ENCODE measurements around the gene GAL3ST3.
"Not testable (repeated sequence)": the region's sequence is repeated elsewhere in the genome, so short reads cannot be mapped to it uniquely, and the experiment has no call there.

The GAL3ST3 gene, protein sequence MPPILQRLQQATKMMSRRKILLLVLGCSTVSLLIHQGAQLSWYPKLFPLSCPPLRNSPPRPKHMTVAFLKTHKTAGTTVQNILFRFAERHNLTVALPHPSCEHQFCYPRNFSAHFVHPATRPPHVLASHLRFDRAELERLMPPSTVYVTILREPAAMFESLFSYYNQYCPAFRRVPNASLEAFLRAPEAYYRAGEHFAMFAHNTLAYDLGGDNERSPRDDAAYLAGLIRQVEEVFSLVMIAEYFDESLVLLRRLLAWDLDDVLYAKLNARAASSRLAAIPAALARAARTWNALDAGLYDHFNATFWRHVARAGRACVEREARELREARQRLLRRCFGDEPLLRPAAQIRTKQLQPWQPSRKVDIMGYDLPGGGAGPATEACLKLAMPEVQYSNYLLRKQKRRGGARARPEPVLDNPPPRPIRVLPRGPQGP

DNA sequence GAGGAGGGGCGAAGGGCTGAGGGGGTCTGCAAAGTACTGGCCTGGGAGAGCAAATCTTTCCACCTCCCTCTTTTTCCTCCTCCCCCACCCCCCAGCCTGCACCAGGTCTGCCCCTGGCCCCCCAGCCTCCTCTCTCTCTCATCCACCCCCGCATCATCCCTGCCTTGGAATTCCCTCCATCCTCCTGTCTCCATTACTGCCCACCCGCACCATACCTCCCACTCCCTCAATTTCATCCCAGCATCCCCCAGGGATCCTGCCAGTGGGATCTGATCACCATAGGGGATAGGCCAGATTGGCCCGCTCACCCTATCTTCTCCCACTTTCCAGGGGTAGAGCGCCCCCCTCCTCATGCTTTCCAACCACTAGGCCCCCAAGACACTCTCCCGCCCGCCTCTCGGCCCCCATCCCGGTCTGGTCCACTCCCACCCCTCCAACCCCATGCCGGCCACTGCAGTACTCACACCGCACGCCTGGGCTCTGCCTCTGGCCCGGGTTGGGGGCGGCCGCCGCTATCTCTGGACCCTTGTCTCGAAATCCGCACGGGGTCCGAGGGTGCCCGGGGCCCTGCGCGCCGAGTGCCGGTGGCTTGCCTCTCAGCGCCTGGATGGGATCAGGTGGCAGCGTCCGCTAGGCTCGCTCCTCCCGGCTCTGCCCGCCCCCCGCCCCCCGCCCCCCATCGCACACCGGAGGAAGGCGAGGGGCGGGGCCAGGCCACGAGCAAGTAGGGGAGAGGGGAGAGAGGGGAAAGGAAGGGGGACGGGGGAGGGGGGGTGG, at the start of gene GAL3ST3:
Gene GAL3ST3 (minus strand): TSS at position 615 of the 777 bp plus-strand sequence. CDS start 3,746 bp downstream, outside the sequence.
- DNase-seq (ENCODE audit: low read depth), result no peak

DNA sequence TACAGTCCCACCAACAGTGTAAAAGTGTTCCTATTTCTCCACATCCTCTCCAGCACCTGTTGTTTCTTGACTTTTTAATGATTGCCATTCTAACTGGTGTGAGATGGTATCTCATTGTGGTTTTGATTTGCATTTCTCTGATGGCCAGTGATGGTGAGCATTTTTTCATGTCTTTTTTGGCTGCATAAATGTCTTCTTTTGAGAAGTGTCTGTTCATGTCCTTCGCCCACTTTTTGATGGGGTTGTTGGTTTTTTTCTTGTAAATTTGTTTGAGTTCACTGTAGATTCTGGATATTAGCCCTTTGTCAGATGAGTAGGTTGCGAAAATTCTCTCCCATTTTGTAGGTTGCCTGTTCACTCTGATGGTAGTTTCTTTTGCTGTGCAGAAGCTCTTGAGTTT, 43.2 kb upstream of the GAL3ST3 start:
- DNase-seq (ENCODE audit: low read depth), result not testable (repeated sequence)

DNA sequence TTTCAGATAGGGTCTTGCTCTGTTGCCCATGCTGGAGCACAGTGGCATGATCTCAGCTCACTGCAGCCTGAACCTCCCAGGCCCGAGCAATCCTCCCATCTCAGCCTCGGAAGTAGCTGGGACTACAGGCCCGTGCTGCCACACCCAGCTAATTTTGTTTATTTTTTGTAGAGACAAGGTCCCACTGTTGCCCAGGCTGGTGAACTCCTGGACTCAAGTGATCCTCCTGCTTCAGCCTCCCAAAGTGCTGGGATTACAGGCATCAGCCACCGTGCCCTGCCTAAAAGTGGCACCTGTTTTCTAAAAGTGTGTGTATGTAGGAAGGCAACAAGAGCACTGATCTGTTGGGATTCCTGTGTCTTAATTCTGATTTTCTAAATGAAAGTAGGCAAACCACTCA, 41.3 kb upstream of the GAL3ST3 start:
- no peak for DNase-seq (ENCODE audit: low read depth)

DNA sequence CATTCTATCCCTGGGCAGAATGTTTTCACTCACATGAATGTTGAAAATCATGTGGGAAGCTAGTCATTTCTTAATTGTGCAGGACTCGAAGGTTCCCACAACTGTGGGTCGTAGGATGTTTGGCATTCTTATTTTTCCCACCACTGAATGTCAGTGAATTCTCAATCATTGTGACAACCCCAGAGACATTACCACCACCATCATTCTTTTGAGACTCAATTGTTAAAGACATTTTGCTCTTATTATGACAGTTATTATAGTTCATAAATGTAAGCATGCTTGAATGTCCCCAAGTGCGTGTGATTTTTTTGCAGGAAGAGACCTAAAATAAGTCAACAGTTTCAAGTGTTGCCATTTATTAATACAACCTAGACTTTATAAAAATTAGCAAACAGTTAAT, 40.1 kb upstream of the GAL3ST3 start:
- no peak for DNase-seq (ENCODE audit: low read depth)

DNA sequence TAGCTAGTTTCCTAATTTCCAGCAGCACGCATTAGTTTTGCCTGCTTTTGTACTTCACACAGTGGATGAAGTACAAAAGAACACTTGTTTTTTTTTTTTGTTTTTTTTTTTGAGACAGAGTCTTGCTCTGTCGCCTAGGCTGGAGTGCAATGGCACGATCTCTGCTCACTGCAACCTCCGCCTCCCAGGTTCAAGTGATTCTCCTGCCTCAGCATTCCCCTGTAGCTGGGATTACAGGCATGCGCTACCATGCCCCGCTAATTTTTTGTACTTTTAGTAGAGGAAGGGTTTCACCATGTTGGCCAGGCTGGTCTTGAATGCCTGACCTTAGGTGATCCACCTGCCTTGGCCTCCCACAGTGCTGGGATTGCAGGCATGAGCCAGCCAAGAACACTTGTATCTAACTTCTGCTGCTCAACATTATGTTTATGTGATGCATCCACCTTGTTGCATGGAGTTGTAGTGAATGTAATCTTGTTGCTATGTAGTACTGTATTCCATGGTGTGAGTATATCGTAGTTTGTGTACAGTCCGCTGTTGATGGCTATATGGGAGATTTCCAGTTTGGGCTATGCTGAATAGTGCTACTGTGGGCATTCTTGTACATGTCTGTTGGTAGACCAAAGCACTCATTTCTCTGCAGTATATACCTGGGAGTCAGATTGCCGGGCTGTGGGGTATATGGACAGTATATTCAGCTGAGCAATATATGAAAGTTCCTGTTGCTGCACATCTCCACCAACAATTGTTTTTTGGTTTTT, 38.4 kb upstream of the GAL3ST3 start:
- DNase-seq (ENCODE audit: low read depth), result no peak

DNA sequence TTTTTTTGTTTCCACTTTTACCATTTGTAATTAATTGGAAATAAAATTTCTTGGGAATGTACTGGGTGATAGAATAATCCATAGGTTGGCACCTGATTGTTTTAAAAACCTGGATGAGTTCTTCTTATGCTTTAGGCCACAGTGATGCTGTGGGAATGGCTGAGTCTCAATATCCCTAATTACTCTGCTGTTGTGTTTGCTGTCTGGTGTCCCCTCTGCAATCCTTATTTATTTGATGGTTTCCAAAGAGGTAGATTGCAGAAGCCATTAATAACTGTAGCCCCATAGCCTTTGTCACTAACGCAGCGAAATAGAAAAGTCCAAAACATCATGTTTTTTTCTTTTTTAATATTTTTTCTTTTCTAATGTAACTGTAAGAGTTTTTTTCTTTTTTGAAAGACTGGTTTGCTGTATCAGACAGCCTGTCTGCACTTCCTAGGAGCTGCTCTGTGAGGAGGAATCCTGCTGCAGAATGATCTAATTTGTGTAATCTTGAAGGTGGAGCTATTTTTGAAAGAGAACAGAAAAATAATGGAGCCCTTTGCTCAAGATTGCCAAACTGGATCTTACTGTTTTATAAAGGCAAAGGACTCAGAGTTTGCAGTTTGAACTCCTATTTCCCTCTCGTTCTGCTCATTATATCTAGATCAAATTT, 36.0 kb upstream of the GAL3ST3 start:
- DNase-seq (ENCODE audit: low read depth), result no peak

DNA sequence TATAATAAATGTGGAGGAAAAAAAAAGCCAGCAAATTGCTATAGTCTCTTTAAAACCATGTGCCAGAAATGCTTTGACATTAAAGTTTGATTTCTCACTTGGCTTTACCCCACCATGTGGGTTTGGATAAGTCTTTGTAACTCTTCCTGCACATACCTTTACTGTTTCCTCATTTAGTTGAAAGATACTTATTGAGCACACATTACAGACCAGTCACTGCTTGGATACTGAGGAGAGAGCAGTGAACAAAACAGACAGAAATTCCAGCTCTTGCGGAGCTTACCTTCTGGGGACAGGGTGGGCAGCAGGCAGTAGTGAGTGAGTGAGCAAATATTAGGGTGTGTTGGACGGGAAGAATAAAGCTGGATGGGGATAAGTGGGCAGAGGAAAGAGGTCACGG, 34.8 kb upstream of the GAL3ST3 start:
- no peak for DNase-seq (ENCODE audit: low read depth)

DNA sequence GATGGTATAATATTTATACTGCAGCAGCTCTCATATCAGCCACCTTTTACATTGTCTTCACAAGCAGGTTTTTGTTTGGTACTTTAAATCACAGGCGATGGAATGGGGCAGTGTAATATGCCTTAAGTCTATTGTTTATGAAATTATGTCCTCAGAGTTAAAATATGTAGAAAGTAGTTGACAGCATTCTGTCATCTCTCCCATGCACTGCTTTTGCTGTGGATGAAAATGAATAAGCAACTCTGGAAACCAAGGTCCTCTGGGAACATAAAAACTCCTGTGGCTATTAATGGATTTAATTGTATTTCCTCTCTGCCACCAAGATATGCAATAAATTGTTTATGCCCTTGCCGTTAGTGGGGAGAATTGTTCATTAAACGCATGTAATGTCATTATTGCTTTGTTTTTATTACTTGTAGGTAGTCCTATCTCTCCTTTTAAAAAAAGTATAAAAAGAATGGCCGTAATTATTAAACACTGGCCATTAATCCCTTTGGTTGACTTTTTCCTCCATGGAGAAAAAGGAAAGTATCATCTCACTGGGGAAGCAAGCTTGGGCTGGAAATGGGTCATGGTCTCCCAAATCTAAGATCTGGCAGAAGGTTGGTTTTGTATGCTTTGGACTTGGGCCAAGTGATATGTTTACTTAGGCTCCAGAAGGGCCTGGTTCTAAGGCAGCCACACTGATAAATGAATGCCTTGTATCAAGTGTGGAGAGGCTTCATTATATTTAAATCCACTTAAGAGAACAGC, 34.2 kb upstream of the GAL3ST3 start:
- DNase-seq (ENCODE audit: low read depth), result no peak

DNA sequence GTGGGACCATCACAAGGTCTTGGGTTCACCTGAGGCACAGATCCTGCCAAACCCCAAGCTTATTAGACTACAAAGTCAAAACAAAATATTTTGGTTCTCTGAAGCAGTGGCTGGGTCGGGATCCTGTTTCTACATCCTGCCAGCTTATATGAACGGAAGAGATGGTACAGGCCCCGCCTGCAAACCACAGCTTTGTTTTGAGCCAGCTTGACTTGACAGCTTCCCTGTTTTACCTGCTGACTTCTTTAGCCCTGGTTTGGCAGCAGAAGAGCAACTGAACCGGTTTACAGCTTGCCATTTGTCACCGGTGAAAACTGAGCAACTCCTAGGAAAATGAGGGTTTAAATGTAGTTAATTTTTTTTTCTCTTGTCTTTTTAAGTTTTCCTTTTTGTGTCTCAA, 32.5 kb upstream of the GAL3ST3 start:
- DNase-seq (ENCODE audit: low read depth), result no peak

DNA sequence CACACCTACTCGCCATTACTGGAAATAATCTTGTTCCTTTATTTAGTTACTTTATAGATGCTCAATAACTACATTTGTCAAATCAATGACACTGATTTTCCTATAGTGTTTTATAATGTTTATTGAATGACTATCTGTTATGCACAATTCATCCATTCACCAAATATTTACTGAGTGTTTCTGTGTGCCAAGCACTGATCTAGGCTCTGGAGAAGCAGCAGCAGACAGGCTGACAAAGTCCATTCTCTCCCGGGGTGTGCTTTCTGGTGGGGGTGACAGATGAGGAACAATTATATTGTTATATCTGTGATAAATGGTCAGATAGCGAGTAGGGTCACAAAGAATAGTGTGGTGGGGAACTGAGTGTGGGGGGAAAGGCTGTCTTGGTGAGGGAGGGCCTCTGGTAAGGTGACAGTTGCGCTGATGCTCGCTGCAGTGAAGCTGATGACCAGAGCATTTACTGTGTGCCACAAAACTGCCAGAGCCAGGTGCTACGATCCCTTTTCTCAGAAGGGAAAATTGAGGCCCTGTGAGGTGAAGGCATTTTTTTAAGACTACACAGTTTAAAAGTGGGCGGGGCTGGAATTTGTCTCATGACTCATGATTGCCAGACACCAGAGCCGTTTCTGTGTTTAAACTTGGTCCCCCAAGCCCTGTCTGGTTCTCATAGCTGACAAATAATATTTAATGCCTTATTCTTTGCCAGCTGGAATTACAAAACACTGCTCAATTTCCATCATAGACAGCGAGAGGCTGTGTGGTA, 31.3 kb upstream of the GAL3ST3 start:
- DNase-seq (ENCODE audit: low read depth), result no peak

DNA sequence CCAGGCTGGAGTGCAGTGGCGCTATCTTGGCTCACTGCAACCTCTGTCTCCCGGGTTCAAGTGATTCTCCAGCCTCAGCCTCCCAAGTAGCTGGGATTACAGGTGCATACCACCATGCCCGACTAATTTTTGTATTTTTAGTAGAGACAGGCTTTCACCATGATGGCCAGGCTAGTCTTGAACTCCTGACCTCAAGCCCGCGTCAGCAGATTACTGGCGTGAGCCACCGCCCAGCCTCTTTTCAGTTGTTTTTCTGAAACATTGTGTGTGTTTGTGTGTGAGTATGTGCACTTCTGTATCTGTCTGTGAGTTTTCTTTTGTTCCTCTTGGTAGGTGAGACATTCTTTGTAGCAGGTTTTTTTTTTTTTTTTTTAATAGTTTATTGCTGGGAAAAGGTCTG, 30.0 kb upstream of the GAL3ST3 start:
- DNase-seq (ENCODE audit: low read depth), result not testable (repeated sequence)

DNA sequence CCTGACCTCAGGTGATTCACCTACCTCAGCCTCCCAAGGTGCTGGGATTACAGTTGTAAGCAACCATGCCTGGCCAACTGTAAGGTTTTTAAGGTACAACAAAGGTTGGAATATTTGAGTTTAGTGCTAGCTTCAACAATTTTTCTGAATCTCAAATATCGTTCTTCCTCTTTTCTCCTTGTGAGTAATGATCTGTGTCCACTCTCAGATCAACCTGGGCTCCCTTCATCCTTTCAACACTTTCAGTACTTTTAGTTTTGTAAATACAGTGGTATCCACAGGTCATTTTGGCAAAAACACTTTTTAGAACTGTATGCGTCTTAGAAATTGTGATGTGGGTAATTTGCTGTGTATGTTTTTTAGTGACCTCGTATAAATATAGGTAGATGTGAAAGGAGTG, 29.0 kb upstream of the GAL3ST3 start:
- DNase-seq (ENCODE audit: low read depth), result no peak

DNA sequence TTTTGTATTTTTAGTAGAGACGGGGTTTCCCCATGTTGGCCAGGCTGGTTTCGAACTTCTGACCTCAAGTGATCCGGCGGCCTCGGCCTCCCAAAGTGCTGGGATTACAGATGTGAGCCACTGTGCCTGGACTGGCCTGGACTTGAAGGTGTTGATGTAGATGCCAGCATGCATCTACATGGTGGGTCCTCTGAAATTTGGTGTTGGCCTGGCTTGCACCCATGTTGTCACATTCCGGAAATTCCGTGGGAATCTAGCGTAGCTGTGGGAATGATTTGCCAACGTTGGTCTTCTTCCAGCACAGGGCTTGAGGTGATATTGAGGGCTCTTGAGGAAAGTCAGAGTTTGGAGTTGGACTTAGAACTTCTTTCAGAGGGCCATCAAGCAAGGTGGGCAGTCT, 27.6 kb upstream of the GAL3ST3 start:
- DNase-seq (ENCODE audit: low read depth), result no peak

DNA sequence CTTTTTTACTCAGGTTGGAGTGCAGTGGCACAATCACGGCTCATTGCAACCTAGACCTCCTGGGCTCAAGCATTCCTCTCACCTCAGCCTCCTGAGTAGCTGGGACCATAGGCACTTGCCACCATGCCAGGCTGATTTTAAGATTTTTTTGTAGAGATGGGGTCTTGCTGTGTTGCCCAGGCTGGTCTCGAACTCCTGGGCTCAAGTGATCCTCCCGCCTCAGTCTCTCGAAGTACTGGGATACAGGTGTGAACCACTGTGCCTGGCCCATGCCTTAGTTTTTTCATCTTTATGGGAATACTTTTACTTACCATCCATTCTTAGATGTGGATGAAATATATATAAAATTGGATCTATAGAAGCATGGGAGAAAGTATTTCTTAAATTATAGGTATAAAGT, 26.3 kb upstream of the GAL3ST3 start:
- no peak for DNase-seq (ENCODE audit: low read depth)

DNA sequence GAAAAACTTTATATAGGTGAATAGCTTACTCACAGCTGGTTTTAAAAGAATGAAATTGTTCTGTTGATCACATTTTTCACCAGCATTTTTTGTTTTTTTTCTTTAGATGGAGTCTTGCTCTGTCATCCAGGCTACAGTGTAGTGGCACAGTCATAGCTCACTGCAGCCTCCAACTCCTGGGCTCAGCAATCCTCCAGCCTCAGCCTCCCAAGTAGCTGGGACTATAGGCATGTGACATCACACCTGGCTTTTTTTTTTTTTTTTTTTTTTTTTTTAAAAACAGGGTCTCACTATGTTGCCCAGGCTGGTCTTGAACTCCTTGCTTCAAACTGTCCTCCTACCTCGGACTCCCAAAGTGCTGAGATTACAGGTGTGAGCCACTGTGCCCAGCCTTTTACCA, 24.7 kb upstream of the GAL3ST3 start:
- no peak for DNase-seq (ENCODE audit: low read depth)

DNA sequence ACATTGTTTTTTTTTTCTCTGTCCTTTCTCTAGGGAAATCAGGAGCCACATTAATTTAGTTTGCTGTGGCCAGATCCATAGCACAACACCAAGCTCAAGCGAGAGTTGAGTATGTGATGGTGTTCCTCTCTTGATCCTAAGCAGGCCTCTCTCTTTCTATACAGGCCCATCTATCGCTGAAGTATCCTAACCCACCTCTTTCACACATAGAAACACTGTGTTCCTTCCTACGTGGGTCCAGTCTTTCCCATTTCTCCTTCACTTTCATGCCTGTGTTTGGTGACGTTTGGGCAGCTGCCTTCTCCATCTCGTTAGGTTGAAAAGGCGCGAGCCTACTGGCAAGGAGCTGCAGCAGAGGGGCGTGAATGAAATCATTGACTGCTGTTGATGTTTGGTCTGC, 23.6 kb upstream of the GAL3ST3 start:
- DNase-seq (ENCODE audit: low read depth), result no peak

DNA sequence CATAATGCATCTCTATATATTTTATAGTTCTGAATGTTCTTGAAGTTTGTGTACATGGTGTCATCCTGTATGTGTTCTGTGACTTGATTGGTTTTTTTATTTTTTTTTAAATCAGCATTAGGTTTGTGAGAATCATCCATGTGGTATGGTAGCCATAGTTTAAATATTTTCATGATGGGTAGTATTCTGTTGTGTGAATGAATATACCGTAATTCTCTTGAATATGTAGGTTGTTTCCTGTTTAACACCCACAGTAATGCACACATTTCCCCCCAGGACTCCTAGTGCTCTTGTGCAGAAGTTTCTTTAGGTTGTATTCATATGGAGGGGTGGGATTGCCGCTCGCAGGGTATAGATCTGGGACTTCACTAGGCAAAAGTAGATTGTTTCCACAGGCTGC, 23.1 kb upstream of the GAL3ST3 start:
- no peak for DNase-seq (ENCODE audit: low read depth)

DNA sequence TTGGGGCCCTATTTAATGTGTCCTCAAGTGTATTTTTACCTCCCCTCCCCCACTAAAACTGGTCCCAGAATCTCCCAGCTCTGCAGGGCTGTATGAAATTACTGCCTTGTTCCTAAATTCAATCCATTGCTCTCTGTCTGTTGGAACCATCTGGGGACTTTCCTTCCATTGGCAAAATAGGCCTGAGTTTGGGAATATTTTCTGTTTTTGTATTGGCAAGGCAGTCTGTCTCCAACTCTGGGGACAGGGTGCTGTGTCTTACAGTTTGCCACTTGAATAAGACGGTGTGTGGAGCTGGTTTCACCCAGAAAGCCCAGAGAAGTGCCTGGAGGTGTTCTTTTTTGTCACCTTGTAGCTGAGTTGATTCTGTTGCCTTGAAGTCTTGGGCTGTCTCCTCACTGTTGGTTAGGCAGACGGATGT, 22.4 kb upstream of the GAL3ST3 start:
- no peak for DNase-seq (ENCODE audit: low read depth)

DNA sequence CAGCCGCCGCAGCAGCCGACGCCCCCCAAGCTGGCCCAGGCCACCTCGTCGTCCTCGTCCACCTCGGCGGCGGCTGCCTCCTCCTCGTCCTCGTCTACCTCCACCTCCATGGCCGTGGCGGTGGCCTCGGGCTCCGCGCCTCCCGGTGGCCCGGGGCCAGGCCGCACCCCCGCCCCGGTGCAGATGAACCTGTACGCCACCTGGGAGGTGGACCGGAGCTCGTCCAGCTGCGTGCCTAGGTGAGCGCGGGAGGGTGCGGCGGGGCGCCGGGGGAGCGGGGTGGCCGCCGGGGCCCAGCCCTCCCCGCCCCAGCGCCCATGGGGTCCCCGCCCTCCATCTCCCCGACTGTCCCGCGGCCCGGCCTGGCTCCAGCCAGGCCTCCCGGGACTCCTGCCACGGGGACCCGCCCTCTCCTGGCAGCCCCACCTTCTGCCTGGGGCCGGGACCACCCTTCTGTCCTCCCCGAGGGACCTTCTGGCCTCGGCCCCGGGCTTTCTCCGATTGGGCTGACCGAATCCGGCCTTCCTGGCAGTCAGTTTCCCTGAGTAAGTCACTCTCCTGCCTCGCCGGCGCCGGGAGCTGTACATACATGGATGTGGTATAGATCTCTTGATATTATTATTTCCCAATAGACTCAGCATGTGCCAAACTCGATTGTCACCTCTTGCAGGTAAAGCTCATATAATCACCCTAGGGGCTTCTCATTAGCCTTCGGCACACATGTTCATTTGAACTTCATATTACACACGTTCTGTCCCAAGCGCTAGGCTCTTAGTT, 21.8 kb upstream of the GAL3ST3 start:
- no peak for DNase-seq (ENCODE audit: low read depth)

All from stimulated activated CD8-positive, alpha-beta memory T cell treated with anti-CD3 and anti-CD28 coated beads, Interleukin-15, amount 100 ng/mL, for 24 hours (primary cell).